ENCODE measurements around the gene ST6GALNAC1. TPM values are rescaled to one million over a fixed set of nuclear protein-coding genes. Genes with fewer than 3 reads are reported as not detected.

Gene ST6GALNAC1
- total and polyA plus RNA-seq, 2 of the 13 experiments (the other 11 are each of a cell fraction or from before 2014, with no cell fraction given): not detected

DNA sequence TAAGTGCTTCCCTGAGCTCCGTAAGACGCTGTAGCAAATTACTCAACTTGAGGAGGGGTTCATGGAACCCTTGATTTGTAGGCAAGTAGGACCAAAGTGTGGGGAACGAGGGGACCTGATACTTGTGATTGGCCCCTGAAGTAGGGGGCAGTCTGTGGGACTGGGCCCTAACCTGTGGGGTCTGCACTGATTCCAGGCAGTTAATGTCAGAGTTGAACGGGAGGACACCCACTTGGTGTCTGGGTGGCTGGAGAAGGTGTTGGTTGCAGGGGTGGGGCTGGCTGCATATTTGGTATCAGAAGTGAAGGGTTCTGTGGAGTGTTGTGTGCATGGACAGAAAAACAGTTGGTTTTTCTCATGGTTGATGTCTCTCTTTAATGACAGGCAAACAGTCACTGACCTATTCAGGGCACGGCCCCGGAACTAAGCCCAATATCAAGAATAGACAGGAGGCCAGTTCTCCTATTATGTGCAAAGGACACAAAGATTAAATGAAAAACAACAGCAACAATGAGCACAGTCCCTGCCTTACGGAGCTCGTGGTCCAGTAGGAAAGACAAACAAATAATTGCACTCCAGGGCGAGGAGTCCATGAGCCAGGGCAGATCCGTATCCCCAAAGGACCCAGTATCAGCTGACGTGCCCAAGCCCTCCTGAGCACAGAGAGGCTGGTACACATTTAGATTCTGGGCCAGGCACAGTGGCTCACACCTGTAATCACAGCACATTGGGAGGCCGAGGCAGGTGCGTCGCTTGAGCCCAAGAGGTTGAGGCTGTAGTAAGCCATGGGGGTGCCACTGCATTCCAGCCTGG lies 48.0 kb upstream of the ST6GALNAC1 start (continued):
- TF ChIP-seq, protein P1, sequence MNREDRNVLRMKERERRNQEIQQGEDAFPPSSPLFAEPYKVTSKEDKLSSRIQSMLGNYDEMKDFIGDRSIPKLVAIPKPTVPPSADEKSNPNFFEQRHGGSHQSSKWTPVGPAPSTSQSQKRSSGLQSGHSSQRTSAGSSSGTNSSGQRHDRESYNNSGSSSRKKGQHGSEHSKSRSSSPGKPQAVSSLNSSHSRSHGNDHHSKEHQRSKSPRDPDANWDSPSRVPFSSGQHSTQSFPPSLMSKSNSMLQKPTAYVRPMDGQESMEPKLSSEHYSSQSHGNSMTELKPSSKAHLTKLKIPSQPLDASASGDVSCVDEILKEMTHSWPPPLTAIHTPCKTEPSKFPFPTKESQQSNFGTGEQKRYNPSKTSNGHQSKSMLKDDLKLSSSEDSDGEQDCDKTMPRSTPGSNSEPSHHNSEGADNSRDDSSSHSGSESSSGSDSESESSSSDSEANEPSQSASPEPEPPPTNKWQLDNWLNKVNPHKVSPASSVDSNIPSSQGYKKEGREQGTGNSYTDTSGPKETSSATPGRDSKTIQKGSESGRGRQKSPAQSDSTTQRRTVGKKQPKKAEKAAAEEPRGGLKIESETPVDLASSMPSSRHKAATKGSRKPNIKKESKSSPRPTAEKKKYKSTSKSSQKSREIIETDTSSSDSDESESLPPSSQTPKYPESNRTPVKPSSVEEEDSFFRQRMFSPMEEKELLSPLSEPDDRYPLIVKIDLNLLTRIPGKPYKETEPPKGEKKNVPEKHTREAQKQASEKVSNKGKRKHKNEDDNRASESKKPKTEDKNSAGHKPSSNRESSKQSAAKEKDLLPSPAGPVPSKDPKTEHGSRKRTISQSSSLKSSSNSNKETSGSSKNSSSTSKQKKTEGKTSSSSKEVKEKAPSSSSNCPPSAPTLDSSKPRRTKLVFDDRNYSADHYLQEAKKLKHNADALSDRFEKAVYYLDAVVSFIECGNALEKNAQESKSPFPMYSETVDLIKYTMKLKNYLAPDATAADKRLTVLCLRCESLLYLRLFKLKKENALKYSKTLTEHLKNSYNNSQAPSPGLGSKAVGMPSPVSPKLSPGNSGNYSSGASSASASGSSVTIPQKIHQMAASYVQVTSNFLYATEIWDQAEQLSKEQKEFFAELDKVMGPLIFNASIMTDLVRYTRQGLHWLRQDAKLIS (CRISPR knock-in tag; IDR thresholded peaks at IDR 0.05): no peak
- TF ChIP-seq, protein P2, sequence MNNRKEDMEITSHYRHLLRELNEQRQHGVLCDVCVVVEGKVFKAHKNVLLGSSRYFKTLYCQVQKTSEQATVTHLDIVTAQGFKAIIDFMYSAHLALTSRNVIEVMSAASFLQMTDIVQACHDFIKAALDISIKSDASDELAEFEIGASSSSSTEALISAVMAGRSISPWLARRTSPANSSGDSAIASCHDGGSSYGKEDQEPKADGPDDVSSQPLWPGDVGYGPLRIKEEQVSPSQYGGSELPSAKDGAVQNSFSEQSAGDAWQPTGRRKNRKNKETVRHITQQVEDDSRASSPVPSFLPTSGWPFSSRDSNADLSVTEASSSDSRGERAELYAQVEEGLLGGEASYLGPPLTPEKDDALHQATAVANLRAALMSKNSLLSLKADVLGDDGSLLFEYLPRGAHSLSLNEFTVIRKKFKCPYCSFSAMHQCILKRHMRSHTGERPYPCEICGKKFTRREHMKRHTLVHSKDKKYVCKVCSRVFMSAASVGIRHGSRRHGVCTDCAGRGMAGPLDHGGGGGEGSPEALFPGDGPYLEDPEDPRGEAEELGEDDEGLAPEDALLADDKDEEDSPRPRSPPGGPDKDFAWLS (CRISPR knock-in tag; IDR thresholded peaks at IDR 0.05; ENCODE audit: borderline replicate concordance): no peak
- no peak for TF ChIP-seq ZFAT (CRISPR knock-in tag; conservative IDR thresholded peaks at IDR 0.05)
- no peak for TF ChIP-seq ZNF224 (CRISPR knock-in tag; IDR thresholded peaks at IDR 0.05)
- TF ChIP-seq, protein P3, sequence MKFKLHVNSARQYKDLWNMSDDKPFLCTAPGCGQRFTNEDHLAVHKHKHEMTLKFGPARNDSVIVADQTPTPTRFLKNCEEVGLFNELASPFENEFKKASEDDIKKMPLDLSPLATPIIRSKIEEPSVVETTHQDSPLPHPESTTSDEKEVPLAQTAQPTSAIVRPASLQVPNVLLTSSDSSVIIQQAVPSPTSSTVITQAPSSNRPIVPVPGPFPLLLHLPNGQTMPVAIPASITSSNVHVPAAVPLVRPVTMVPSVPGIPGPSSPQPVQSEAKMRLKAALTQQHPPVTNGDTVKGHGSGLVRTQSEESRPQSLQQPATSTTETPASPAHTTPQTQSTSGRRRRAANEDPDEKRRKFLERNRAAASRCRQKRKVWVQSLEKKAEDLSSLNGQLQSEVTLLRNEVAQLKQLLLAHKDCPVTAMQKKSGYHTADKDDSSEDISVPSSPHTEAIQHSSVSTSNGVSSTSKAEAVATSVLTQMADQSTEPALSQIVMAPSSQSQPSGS (CRISPR knock-in tag; IDR thresholded peaks at IDR 0.05): no peak
- no peak for TF ChIP-seq RFXANK (CRISPR knock-in tag; IDR thresholded peaks at IDR 0.05)
- TF ChIP-seq ZNF430 (CRISPR knock-in tag; IDR thresholded peaks at IDR 0.05): no peak
- peak; percentile 95 for TF ChIP-seq ZMYM3 (CRISPR knock-in tag; IDR thresholded peaks at IDR 0.05)
- no peak for TF ChIP-seq TP53 (CRISPR knock-in tag; conservative IDR thresholded peaks at IDR 0.05)
- TF ChIP-seq, protein P4, sequence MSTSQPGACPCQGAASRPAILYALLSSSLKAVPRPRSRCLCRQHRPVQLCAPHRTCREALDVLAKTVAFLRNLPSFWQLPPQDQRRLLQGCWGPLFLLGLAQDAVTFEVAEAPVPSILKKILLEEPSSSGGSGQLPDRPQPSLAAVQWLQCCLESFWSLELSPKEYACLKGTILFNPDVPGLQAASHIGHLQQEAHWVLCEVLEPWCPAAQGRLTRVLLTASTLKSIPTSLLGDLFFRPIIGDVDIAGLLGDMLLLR (CRISPR knock-in tag; IDR thresholded peaks at IDR 0.05): no peak
- TF ChIP-seq NFATC3 (CRISPR knock-in tag; IDR thresholded peaks at IDR 0.05): no peak; the same call in 1 of the 2 replicates
- no peak for TF ChIP-seq SP140L (CRISPR knock-in tag; IDR thresholded peaks at IDR 0.05; ENCODE audit: borderline replicate concordance)
- peak; percentile 88 for TF ChIP-seq HDAC1 (CRISPR knock-in tag; IDR thresholded peaks at IDR 0.05)
- TF ChIP-seq RFX1 (IDR thresholded peaks at IDR 0.05): no peak
- TF ChIP-seq, protein P5, sequence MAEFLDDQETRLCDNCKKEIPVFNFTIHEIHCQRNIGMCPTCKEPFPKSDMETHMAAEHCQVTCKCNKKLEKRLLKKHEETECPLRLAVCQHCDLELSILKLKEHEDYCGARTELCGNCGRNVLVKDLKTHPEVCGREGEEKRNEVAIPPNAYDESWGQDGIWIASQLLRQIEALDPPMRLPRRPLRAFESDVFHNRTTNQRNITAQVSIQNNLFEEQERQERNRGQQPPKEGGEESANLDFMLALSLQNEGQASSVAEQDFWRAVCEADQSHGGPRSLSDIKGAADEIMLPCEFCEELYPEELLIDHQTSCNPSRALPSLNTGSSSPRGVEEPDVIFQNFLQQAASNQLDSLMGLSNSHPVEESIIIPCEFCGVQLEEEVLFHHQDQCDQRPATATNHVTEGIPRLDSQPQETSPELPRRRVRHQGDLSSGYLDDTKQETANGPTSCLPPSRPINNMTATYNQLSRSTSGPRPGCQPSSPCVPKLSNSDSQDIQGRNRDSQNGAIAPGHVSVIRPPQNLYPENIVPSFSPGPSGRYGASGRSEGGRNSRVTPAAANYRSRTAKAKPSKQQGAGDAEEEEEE (CRISPR knock-in tag; IDR thresholded peaks at IDR 0.05; ENCODE audit: borderline replicate concordance): no peak
- TF ChIP-seq SSRP1 (CRISPR knock-in tag; IDR thresholded peaks at IDR 0.05): no peak
- TF ChIP-seq ZNF326 (CRISPR knock-in tag; IDR thresholded peaks at IDR 0.05; ENCODE audit: borderline replicate concordance): no peak
- no peak for TF ChIP-seq MAZ (IDR thresholded peaks at IDR 0.05; ENCODE audit: borderline replicate concordance, low read depth, low read length)
- TF ChIP-seq MAZ (CRISPR knock-in tag; IDR thresholded peaks at IDR 0.05; ENCODE audit: low read depth): 0 out of 2 replicates have a peak, but pooled peaks have one; percentile 37

Measured in HepG2 (cell line).